CD14-positive monocyte (primary cell): ENCODE results near the gene CST11. TPM values are rescaled to one million over a fixed set of nuclear protein-coding genes. Genes with fewer than 3 reads are reported as not detected.

Source experiments
- DNase-seq, 3 donors: peaks; one replicate each; pipeline ENCODE4 v3.0.0-alpha.2; 2011 to 2022
- H2AFZ ChIP-seq: 2 replicates; pipeline ENCODE4 v1.6.0; 2012; ENCODE audit warnings: mild to moderate bottlenecking, low read depth, low read length, inconsistent platforms; ENCODE audit not compliant: insufficient read depth, poor library complexity, severe bottlenecking
- H3K27ac ChIP-seq, 2 donors: 1 replicate in 1 of 2; 2 replicates in 1 of 2; pipeline ENCODE4 v1.5.1; 2012 to 2013; ENCODE audit warnings: low read length in 2 of 2, control low read depth in 1 of 2, inconsistent platforms in 1 of 2, low read depth in 1 of 2, mild to moderate bottlenecking in 1 of 2
- H3K27me3 ChIP-seq, 2 donors: one replicate each; pipeline versions ENCODE4 v1.6.0 to v1.6.1; 2011 to 2013; ENCODE audit warnings: low read length in 2 of 2; ENCODE audit not compliant: control insufficient read depth in 2 of 2, insufficient read depth in 2 of 2
- H3K36me3 ChIP-seq, 2 donors: replicated peaks in 1 of 2; 1 replicate in 1 of 2; 2 replicates in 1 of 2; pipeline versions ENCODE4 v1.5.1 to v1.6.1; 2012 to 2013; ENCODE audit warnings: low read length in 2 of 2, control low read depth in 1 of 2, inconsistent platforms in 1 of 2, mild to moderate bottlenecking in 1 of 2; ENCODE audit not compliant: insufficient read depth in 2 of 2, control insufficient read depth in 1 of 2
- H3K4me1 ChIP-seq, 2 donors: 1 replicate in 1 of 2; 2 replicates in 1 of 2; pipeline versions ENCODE4 v1.5.1 to v1.6.1; 2012 to 2013; ENCODE audit warnings: low read length in 2 of 2, control low read depth in 1 of 2, inconsistent platforms in 1 of 2, mild to moderate bottlenecking in 1 of 2, moderate library complexity in 1 of 2; ENCODE audit not compliant: insufficient read depth in 2 of 2, control insufficient read depth in 1 of 2
- H3K4me2 ChIP-seq: replicated peaks from 2 replicates; pipeline ENCODE3; 2012; ENCODE audit warnings: low read length, moderate library complexity, mild to moderate bottlenecking; ENCODE audit not compliant: poor library complexity, severe bottlenecking; ENCODE audit errors: extremely low read depth
- H3K4me3 ChIP-seq, 3 experiments: fragments of 200-600 bp in 1 of 3; sonication (generic) in 1 of 3; replicated peaks in 1 of 3; 1 replicate in 2 of 3; 2 replicates in 1 of 3; pipeline ENCODE4 v1.5.1; 2011 to 2013; ENCODE audit warnings: low read length in 3 of 3, mild to moderate bottlenecking in 3 of 3, control low read depth in 2 of 3, low read depth in 2 of 3, inconsistent platforms in 1 of 3, moderate library complexity in 1 of 3
- H3K79me2 ChIP-seq: 2 replicates; pipeline ENCODE4 v1.6.0; 2012; ENCODE audit warnings: mild to moderate bottlenecking, control low read depth, inconsistent platforms, low read length, moderate library complexity; ENCODE audit not compliant: insufficient read depth
- H3K9ac ChIP-seq: 2 replicates; pipeline ENCODE4 v1.6.0; 2017; ENCODE audit warnings: low read length, mild to moderate bottlenecking; ENCODE audit not compliant: insufficient read depth, poor library complexity, severe bottlenecking
- H3K9me3 ChIP-seq, 2 donors: replicated peaks in 1 of 2; 1 replicate in 1 of 2; 2 replicates in 1 of 2; pipeline versions ENCODE4 v1.5.1 to v1.6.1; 2012 to 2013; ENCODE audit warnings: low read length in 2 of 2, control low read depth in 1 of 2; ENCODE audit not compliant: control insufficient read depth in 1 of 2, insufficient read depth in 1 of 2
- H4K20me1 ChIP-seq: 2 replicates; pipeline ENCODE4 v1.6.0; 2012; ENCODE audit warnings: mild to moderate bottlenecking, low read length, control low read depth, moderate library complexity; ENCODE audit not compliant: insufficient read depth
- H3K27ac Mint-ChIP-seq, 7 donors: one replicate each; pipeline ENCODE4 v1.8.0; 2020; ENCODE audit warnings: mild to moderate bottlenecking in 7 of 7, mixed read lengths in 7 of 7, moderate library complexity in 6 of 7, inconsistent platforms in 2 of 7
- H3K27me3 Mint-ChIP-seq, 3 donors: one replicate each; pipeline ENCODE4 v1.8.0; 2021 to 2022; ENCODE audit warnings: low read depth in 3 of 3, mild to moderate bottlenecking in 3 of 3, mixed read lengths in 3 of 3, moderate library complexity in 3 of 3, inconsistent platforms in 1 of 3
- H3K36me3 Mint-ChIP-seq, 2 donors: one replicate each; pipeline ENCODE4 v1.8.0; 2020; ENCODE audit warnings: mixed read lengths in 2 of 2, inconsistent platforms in 1 of 2, mild to moderate bottlenecking in 1 of 2
- H3K4me1 Mint-ChIP-seq: one replicate; pipeline ENCODE4 v1.8.0; 2020; ENCODE audit warnings: mild to moderate bottlenecking, mixed read lengths
- H3K4me3 Mint-ChIP-seq, 2 donors: one replicate each; pipeline ENCODE4 v1.8.0; 2020; ENCODE audit warnings: mild to moderate bottlenecking in 2 of 2, mixed read lengths in 2 of 2, moderate library complexity in 1 of 2
- H3K9me3 Mint-ChIP-seq, 7 donors: one replicate each; pipeline ENCODE4 v1.8.0; 2020 to 2022; ENCODE audit warnings: mixed read lengths in 7 of 7, mild to moderate bottlenecking in 6 of 7, moderate library complexity in 6 of 7, inconsistent platforms in 2 of 7
- WGBS: methylation state at CpG from one replicate; pipeline ENCODE4 v1.1.5; 2013; ENCODE audit warnings: missing lambda C conversion rate; ENCODE audit not compliant: insufficient coverage; 5-methylcytosine and 5-hydroxymethylcytosine counted together
- intact Hi-C, 2 donors: fragments of 100-400 bp; cut with micrococcal nuclease; formaldehyde crosslinking; loops; one replicate each; pipeline versions ENCODE4 v1.15.0 to v1.15.1; 2023
- polyA plus RNA-seq, 3 donors: library from polyadenylated mRNA; depleted of rRNA in 1 of 3; unstranded in 2 of 3; stranded (reverse) in 1 of 3; fragments of 300-500 nt in 2 of 3; fragments of >200 nt in 1 of 3; fragmentation: Illumina TruSeq in 2 of 3; gene quantifications; 1 replicate in 2 of 3; 2 replicates in 1 of 3; pipeline ENCODE4 v1.2.3, GENCODE V29; 2012 to 2021
- TF ChIP-seq, protein P1 (sequence below): fragments of 200-600 bp; IDR thresholded peaks from one replicate; pipeline ENCODE4 v1.8.0; 2022; ENCODE audit warnings: antibody characterized with exemption, mild to moderate bottlenecking

The CST11 gene
- polyA plus RNA-seq, 3 donors, result not detected

DNA sequence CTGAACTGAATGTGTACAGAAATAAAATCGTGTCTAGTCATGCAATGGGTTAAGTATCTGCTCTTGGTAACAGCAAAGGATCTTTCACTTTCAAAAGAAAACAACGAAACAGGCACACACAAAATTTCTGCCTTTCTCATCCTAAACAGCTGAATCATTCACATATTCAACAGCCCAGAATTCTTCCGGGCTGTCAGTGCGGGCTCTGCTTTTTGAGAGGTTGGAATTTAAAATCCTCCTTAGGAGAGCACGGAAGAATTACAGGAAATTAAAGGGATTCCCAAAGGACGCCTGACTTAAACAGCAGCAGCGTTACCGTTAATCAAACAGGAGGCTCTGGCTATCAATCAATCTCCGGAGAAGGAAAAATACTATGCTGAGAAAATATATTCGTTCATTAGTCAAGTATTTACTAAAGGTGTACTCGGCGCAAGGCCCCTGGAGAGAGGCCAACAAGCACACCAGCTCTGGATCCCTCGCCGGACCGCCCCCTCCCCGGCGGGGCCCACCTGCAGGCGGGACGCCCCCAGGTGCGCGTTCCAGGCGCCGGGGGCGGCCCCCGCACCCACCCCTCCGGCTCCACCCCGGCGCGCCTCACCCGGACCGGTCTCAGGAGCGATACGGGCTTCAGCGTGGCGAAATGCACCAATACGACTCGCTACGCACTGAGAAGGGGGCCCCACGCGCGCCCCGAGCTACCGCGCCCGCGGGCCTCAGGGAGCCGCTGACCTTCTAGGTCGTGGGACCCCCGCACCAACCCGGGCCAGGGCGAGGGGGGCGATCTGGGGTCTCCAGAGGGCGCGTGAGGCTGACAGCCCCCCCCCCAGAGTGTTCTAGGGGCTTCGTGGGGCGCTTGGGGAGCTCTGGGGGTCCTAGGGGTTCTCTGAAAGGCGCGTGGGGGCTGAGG, 32.4 kb downstream of the CST11 start:
- Histone ChIP-seq H2AFZ (peak overlapping the region; percentile 82), H3K79me2 (peaks cover 59% of the 10 kb centered on the region), H3K9me3 (no peaks in the 10 kb centered on the region), H3K9ac (peak overlapping the region; percentile 87), H4K20me1 (peaks cover 8% of the 10 kb centered on the region), H3K4me3 (peak overlapping the region; percentile 87 to 99 (median 94)), H3K27me3 (no peaks in the 10 kb centered on the region), H3K27ac (peak overlapping the region; percentile 75 to 84), H3K4me2 (peak overlapping the region; percentile 93), H3K36me3 (no peaks in the 10 kb centered on the region), H3K4me1 (peaks cover 12% of the 10 kb centered on the region in 2 donors)
- peak overlapping the region; percentile 85 to 93 (median 92) for H3K27ac Mint-ChIP-seq
- peak; percentile 17 to 37 (median 24) for DNase-seq
- TF ChIP-seq, protein P1, sequence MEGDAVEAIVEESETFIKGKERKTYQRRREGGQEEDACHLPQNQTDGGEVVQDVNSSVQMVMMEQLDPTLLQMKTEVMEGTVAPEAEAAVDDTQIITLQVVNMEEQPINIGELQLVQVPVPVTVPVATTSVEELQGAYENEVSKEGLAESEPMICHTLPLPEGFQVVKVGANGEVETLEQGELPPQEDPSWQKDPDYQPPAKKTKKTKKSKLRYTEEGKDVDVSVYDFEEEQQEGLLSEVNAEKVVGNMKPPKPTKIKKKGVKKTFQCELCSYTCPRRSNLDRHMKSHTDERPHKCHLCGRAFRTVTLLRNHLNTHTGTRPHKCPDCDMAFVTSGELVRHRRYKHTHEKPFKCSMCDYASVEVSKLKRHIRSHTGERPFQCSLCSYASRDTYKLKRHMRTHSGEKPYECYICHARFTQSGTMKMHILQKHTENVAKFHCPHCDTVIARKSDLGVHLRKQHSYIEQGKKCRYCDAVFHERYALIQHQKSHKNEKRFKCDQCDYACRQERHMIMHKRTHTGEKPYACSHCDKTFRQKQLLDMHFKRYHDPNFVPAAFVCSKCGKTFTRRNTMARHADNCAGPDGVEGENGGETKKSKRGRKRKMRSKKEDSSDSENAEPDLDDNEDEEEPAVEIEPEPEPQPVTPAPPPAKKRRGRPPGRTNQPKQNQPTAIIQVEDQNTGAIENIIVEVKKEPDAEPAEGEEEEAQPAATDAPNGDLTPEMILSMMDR, result no peak
- peaks cover 0 to 2% of the 10 kb centered on the region in 2 donors for H3K36me3 Mint-ChIP-seq
- peaks cover 26% of the 10 kb centered on the region for H3K4me1 Mint-ChIP-seq
- peak overlapping the region; percentile 81 to 91 for H3K4me3 Mint-ChIP-seq
- H3K27me3 Mint-ChIP-seq, result no peaks in the 10 kb centered on the region
- WGBS, result 0% methylated on average over 42 of the region's 58 CpGs
- peaks cover 0 to 2% (median 0%) of the 10 kb centered on the region in 7 donors for H3K9me3 Mint-ChIP-seq
- intact Hi-C loops, result loop anchor here (5.0 kb wide), 3 partner anchors 43 to 63 kb away; partner anchors contain the start of gene GZF1 (in 1 of the 2)

DNA sequence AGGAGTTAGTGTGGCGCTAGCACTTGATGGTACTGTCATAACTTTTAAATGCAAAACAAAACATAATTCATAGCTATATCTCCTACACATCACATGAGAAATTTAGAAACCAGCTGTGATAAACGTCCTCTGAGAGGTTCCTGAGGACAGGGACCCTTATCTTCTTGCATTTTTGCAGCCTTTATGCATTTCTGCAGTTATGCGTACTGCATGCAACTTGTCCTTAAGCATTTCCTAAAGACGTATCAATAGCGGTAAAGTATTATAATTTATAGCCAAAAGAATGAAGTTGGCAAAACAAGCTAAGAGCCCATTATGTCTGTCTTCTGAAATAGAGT, 33.0 kb downstream of the CST11 start:
- H3K36me3 Mint-ChIP-seq, result peaks cover 0 to 2% of the 10 kb centered on the region in 2 donors
- TF ChIP-seq, protein P1, result no peak
- Histone ChIP-seq H3K9me3 (no peaks in the 10 kb centered on the region), H3K4me3 (peak overlapping the region; percentile 87 to 99 (median 94)), H3K9ac (peak overlapping the region; percentile 87), H3K79me2 (peaks cover 63% of the 10 kb centered on the region), H4K20me1 (peaks cover 8% of the 10 kb centered on the region), H3K36me3 (no peaks in the 10 kb centered on the region), H3K27me3 (no peaks in the 10 kb centered on the region), H3K27ac (peak overlapping the region in 1 of 2 donors; percentile 84), H3K4me1 (peaks cover 12% of the 10 kb centered on the region in 2 donors), H3K4me2 (peak overlapping the region; percentile 93), H2AFZ (peak overlapping the region; percentile 82)
- no peaks in the 10 kb centered on the region for H3K27me3 Mint-ChIP-seq
- peak overlapping the region; percentile 81 to 91 for H3K4me3 Mint-ChIP-seq
- peak overlapping the region; percentile 15 to 93 (median 92) for H3K27ac Mint-ChIP-seq
- intact Hi-C loops, result loop anchor here in 1 of 2 donors (5.0 kb wide), 1 partner anchor 42 kb away; no protein-coding TSS in a partner anchor
- H3K9me3 Mint-ChIP-seq, result peaks cover 0 to 2% (median 0%) of the 10 kb centered on the region in 7 donors
- H3K4me1 Mint-ChIP-seq, result peaks cover 28% of the 10 kb centered on the region
- no peak for DNase-seq
- WGBS, result no CpG with 5 or more reads among the region's 5 CpGs
